Activated CD8-positive, alpha-beta T cell treated with anti-CD3 and anti-CD28 coated beads for 36 hours (primary cell): ENCODE results near the gene DHRS7B. TPM values are rescaled to one million over a fixed set of nuclear protein-coding genes. Genes with fewer than 3 reads are reported as not detected.
A peak's percentile ranks its signal among the peaks of the same experiment; 100 is the strongest.
"Not testable (repeated sequence)": the region's sequence is repeated elsewhere in the genome, so short reads cannot be mapped to it uniquely, and the experiment has no call there.

Experiments
- ATAC-seq: fragments of 200-7000 bp; cut with Tn5 transposase; one replicate; pipeline ENCODE4 v1.10.0; 2021; ENCODE audit warnings: mild to moderate bottlenecking, moderate library complexity
- CTCF ChIA-PET: fragments of 350-600 bp; sonication (Branson Sonifier 250); formaldehyde crosslinking; loops from one replicate; lab custom pipeline; 2021; ENCODE audit warnings: antibody characterized with exemption; lab: Charles Lee
- POLR2A ChIA-PET: fragments of 350-600 bp; sonication (Branson Sonifier 250); formaldehyde crosslinking; loops from one replicate; lab custom pipeline; 2021; ENCODE audit warnings: antibody characterized with exemption; lab: Charles Lee
- DNase-seq: peaks from one replicate; pipeline ENCODE4 v3.0.0-alpha.2; 2020
- H3K27ac Mint-ChIP-seq: one replicate; pipeline ENCODE4 v1.8.0; 2021; ENCODE audit warnings: mild to moderate bottlenecking, mixed read lengths
- H3K27me3 Mint-ChIP-seq: one replicate; pipeline ENCODE4 v1.8.0; 2021; ENCODE audit warnings: mixed read lengths
- H3K36me3 Mint-ChIP-seq: one replicate; pipeline ENCODE4 v1.8.0; 2021; ENCODE audit warnings: low read depth, mixed read lengths
- H3K4me1 Mint-ChIP-seq: one replicate; pipeline ENCODE4 v1.8.0; 2021; ENCODE audit warnings: low read depth, mixed read lengths
- H3K4me3 Mint-ChIP-seq: one replicate; pipeline ENCODE4 v1.8.0; 2021; ENCODE audit warnings: mild to moderate bottlenecking, moderate library complexity, mixed read lengths
- H3K9me3 Mint-ChIP-seq: one replicate; pipeline ENCODE4 v1.8.0; 2021; ENCODE audit warnings: mixed read lengths
- intact Hi-C: fragments of 100-400 bp; cut with micrococcal nuclease; formaldehyde crosslinking; loops from one replicate; pipeline ENCODE4 v1.10.0; 2022
- total RNA-seq, 2 experiments: library from RNA; stranded (reverse); gene quantifications; one replicate each; pipeline ENCODE4 v1.2.3, GENCODE V29; 2021
- TF ChIP-seq, protein P1 (sequence below): fragments of 200-600 bp; IDR thresholded peaks from one replicate; pipeline ENCODE4 v1.8.0; 2022; ENCODE audit warnings: antibody characterized with exemption, mild to moderate bottlenecking

Gene DHRS7B
- total RNA-seq, 2 experiments from 2014 or later = 13.5 to 15.3 TPM

DNA sequence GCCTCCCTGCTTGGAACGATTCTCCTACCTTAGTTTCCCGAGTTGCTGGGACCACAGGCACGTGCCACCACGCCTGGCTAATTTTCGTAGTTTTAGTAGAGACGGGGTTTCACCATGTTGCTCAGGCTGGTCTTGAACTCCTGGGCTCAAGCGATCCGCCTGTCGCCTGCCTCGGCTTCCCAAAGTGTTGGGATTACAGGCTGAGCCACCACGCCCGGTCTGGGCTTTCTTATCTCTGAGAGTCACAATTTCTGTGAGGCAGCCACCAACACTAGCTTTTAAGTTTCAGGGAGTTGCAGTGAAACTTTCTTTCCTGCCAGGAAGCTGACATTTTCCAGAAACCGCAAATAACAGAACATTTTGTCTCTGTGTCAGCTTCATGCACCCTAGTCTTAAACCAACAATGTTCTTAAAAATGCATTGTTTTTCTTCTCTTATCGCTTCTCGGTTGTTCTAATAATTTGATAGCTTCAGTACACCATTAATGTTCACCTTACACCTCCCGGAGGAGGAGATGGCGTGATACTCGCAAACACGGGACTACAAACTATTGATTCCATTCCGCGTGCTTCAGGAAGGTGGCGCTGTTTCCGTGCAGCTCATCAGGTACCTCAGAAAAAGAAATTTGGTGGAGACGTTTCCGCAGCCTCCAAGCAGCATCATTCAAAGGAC lies 7.4 kb upstream of the DHRS7B start:
- no peak overlapping the region for H3K27ac Mint-ChIP-seq
- TF ChIP-seq, protein P1, sequence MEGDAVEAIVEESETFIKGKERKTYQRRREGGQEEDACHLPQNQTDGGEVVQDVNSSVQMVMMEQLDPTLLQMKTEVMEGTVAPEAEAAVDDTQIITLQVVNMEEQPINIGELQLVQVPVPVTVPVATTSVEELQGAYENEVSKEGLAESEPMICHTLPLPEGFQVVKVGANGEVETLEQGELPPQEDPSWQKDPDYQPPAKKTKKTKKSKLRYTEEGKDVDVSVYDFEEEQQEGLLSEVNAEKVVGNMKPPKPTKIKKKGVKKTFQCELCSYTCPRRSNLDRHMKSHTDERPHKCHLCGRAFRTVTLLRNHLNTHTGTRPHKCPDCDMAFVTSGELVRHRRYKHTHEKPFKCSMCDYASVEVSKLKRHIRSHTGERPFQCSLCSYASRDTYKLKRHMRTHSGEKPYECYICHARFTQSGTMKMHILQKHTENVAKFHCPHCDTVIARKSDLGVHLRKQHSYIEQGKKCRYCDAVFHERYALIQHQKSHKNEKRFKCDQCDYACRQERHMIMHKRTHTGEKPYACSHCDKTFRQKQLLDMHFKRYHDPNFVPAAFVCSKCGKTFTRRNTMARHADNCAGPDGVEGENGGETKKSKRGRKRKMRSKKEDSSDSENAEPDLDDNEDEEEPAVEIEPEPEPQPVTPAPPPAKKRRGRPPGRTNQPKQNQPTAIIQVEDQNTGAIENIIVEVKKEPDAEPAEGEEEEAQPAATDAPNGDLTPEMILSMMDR = peak; percentile 83
- DNase-seq = peak; percentile 79
- ChIA-PET CTCF (interaction anchor here (0.7 to 4.7 kb wide), 36 partner anchors 9 to 393 kb away, joined by 3 to 31 read pairs (median 4); partner anchors contain the start of genes TMEM11 and USP22), POLR2A (interaction anchor here (1.6 kb wide), 1 partner anchor 168 kb away, joined by 3 read pairs; no protein-coding TSS in a partner anchor)
- no peak overlapping the region for H3K4me3 Mint-ChIP-seq
- ATAC-seq = peak; percentile 88
- intact Hi-C loops = no loop called here
- H3K27me3 Mint-ChIP-seq = peaks cover 1% of the 10 kb centered on the region
- H3K9me3 Mint-ChIP-seq = no peaks in the 10 kb centered on the region
- peaks cover 7% of the 10 kb centered on the region for H3K4me1 Mint-ChIP-seq
- H3K36me3 Mint-ChIP-seq = no peaks in the 10 kb centered on the region

DNA sequence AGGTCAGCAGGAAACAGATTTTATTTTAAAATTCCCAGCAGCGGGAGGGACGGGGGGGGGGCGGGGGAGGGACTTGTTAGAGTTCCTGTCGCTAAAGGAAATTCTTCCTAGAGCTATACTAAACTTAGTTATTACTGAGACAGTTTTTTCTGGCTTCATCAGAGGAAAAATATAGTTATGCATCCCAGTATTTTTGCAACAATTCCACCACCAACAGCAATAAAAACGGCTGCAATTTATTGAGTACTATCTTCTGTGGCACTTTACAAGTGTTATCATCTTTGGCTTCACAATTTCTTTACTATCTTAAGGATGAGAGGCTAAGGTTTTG lies 6.9 kb upstream of the DHRS7B start:
- Mint-ChIP-seq H3K36me3 (no peaks in the 10 kb centered on the region), H3K27ac (no peak overlapping the region), H3K9me3 (no peaks in the 10 kb centered on the region), H3K27me3 (peaks cover 1% of the 10 kb centered on the region), H3K4me1 (peaks cover 8% of the 10 kb centered on the region), H3K4me3 (no peak overlapping the region)
- ATAC-seq (no peak), DNase-seq (no peak)
- POLR2A ChIA-PET = interaction anchor here (1.6 kb wide), 1 partner anchor 168 kb away, joined by 3 read pairs; no protein-coding TSS in a partner anchor
- TF ChIP-seq, protein P1 = peak; percentile 30
- intact Hi-C loops = loop anchor here (10.0 kb wide), 3 partner anchors 135 to 395 kb away; partner anchors contain the start of genes MAP2K3 and NATD1
- CTCF ChIA-PET = interaction anchor here (0.7 to 4.7 kb wide), 32 partner anchors 8 to 392 kb away, joined by 3 to 31 read pairs (median 5); partner anchors contain the start of genes TMEM11 and USP22

DNA sequence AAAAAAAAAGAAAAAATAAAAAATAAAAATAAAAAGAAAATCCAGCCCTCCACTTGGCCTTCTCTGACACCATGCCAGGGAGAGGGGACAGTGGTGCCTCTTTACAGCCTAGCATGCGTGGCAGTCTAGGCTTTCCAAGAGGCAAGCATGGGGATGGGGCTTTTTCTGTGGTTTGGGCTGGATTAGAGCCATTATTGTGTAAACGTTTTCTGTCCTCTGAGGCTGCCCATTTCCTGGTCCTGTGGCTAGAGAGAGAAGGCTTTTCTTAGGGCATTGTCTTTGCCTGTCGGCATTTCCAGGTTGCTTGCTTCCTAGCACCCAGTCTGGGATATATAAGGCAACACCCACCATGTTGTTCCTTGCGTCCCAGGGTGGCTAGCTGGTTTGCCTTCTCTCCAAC lies 2.7 kb upstream of the DHRS7B start:
- H3K27ac Mint-ChIP-seq = no peak overlapping the region
- intact Hi-C loops = loop anchor here (10.0 kb wide), 3 partner anchors 131 to 391 kb away; partner anchors contain the start of genes MAP2K3 and NATD1
- TF ChIP-seq, protein P1 = no peak
- POLR2A ChIA-PET = no interaction called here
- H3K4me1 Mint-ChIP-seq = peaks cover 31% of the 10 kb centered on the region
- no peaks in the 10 kb centered on the region for H3K9me3 Mint-ChIP-seq
- no peaks in the 10 kb centered on the region for H3K36me3 Mint-ChIP-seq
- DNase-seq (no peak), ATAC-seq (no peak)
- CTCF ChIA-PET = interaction anchor here (0.7 kb wide), 1 partner anchor 25 kb away, joined by 3 read pairs; no protein-coding TSS in a partner anchor
- no peak overlapping the region for H3K4me3 Mint-ChIP-seq
- peaks cover 1% of the 10 kb centered on the region for H3K27me3 Mint-ChIP-seq

DNA sequence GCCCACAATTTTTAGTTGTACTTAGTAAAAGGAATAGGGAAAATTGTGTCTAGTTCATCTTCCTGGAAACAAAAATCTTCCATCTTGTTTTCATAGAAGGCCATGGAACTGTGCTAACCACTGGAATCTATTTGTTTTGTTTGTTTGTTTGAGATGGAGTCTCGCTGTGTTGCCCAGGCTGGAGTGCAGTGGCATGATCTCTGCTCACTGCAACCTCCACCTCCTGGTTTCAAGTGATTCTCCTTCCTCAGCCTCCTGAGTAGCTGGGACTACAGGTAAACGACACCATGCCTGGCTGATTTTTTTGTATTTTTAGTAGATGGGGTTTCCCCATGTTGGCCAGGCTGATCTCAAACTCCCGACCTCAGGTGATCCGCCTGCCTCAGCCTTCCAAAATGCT lies 2.2 kb upstream of the DHRS7B start:
- intact Hi-C loops = loop anchor here (10.0 kb wide), 3 partner anchors 130 to 390 kb away; partner anchors contain the start of genes MAP2K3 and NATD1
- H3K9me3 Mint-ChIP-seq, ATAC-seq, POLR2A ChIA-PET, DNase-seq, H3K27me3 Mint-ChIP-seq, H3K4me3 Mint-ChIP-seq, H3K36me3 Mint-ChIP-seq, H3K27ac Mint-ChIP-seq: not testable (repeated sequence)
- CTCF ChIA-PET = interaction anchor here (0.7 kb wide), 1 partner anchor 25 kb away, joined by 3 read pairs; no protein-coding TSS in a partner anchor
- peaks cover 31% of the 10 kb centered on the region for H3K4me1 Mint-ChIP-seq

DNA sequence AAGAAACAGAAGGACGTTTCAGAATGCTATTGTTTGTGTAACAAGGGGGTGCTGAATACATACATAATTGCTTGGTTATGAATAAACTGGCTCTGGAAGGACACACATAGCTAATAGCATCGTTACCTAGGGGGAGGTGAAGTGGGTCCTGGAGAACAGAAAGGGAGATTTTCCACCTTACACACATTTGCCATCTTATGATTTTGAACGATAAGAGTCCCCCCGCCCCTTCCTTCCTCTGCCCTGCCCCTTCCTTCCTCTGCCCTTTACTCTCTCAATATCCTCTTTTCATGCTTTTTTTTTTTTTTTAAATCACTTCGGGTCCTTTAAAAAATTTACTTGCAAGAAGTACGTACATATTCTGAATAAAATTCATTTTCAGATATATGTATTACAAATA lies 902 bp upstream of the DHRS7B start:
- H3K27me3 Mint-ChIP-seq = no peaks in the 10 kb centered on the region
- H3K4me1 Mint-ChIP-seq = peaks cover 25% of the 10 kb centered on the region
- TF ChIP-seq, protein P1 = no peak
- no peaks in the 10 kb centered on the region for H3K36me3 Mint-ChIP-seq
- DNase-seq (peak; percentile 75), ATAC-seq (peak; percentile 31)
- ChIA-PET CTCF (interaction anchor here (1.5 kb wide), 1 partner anchor 331 kb away, joined by 4 read pairs; no protein-coding TSS in a partner anchor), POLR2A (interaction anchor here (0.7 to 1.3 kb wide), 2 partner anchors 82 to 89 kb away, joined by 3 to 6 read pairs; no protein-coding TSS in a partner anchor)
- peak overlapping the region; percentile 98 for H3K27ac Mint-ChIP-seq
- H3K9me3 Mint-ChIP-seq = no peaks in the 10 kb centered on the region
- peak overlapping the region; percentile 96 for H3K4me3 Mint-ChIP-seq
- intact Hi-C loops = loop anchor here (2.0 to 10.0 kb wide), 4 partner anchors 91 to 389 kb away; partner anchors contain the start of genes MAP2K3 and NATD1
